ENCODE results near the gene ALPI. TPM values are rescaled to one million over a fixed set of nuclear protein-coding genes. Genes with fewer than 3 reads are reported as not detected.

The ALPI gene
- total and polyA plus RNA-seq, 12 donors: not detected

DNA sequence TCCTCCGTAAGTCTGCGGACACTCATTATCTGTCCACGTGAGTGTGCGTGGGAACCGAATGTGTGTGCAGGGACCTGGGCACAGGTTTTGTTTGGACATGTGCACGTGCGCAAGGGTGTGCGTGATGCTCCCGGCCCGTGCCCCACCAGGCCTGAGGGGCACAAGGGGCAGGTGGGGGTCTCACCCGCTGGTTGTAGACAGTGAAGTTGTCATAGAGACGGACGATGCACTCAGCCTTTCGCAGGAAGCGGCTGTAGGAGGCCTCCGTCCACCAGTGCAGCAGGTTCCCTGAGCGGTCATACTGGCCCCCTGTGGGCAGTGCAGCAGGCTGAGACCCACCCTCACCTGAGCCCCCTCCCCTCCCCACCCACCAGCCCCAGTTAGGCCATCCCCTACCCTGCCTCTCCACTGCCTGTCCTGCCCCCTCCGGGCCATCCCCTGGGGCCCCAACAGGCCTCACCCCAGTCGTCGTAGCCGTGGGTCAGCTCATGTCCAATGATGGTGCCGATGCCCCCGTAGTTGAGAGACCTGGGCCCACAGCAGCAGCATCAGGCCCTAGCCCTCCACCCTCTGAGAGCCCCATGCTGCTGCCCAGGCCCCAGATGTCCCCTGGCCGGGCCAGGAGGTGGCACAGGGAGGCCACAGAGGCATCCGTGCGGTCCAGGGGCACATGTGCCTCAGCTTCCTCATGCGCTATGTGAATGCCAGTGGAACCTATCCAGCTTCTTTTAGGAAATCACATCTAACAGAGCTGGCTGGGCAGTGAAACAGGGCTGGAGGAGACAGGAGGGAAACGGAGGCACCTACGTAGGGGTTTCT, 25.6 kb downstream of the ALPI start:
- H3K4me1 ChIP-seq (replicated peaks in 1 of 2): no peaks in the 10 kb centered on the region
- DNase-seq: peak in 1 of 7 donors; percentile 6
- peaks cover 31% of the 10 kb centered on the region for H3K27me3 ChIP-seq
- intact Hi-C loops (cut with DNase I): no loop called here
- no peak overlapping the region for H3K4me3 ChIP-seq
- H3K27ac ChIP-seq: no peak overlapping the region
- 87 to 93% (median 89%) methylated on average over 13 to 29 of the region's 29 CpGs for WGBS, 4 donors
- H3K9me3 ChIP-seq (replicated peaks in 1 of 3): no peaks in the 10 kb centered on the region
- TF ChIP-seq CTCF (IDR thresholded peaks at IDR 0.05): no peak
- no peak for TF ChIP-seq POLR2A (IDR thresholded peaks at IDR 0.05)
- no peaks in the 10 kb centered on the region for H3K36me3 ChIP-seq (replicated peaks in 1 of 2)

GRCh38 chr2:232482301-232483238, 26.6 kb downstream of the ALPI start:
- Histone ChIP-seq H3K9me3 (replicated peaks in 1 of 3) (no peaks in the 10 kb centered on the region), H3K27ac (no peak overlapping the region), H3K4me3 (no peak overlapping the region), H3K27me3 (peaks cover 40% of the 10 kb centered on the region), H3K4me1 (replicated peaks in 1 of 2) (peaks cover 0 to 7% of the 10 kb centered on the region in 2 donors), H3K36me3 (replicated peaks in 1 of 2) (no peaks in the 10 kb centered on the region)
- peak in 1 of 7 donors; percentile 16 for DNase-seq
- 86 to 92% (median 89%) methylated on average over 20 to 31 of the region's 31 CpGs for WGBS, 4 donors
- intact Hi-C loops (cut with DNase I): no loop called here
- TF ChIP-seq POLR2A (IDR thresholded peaks at IDR 0.05) (no peak), CTCF (IDR thresholded peaks at IDR 0.05) (no peak)

GRCh38 chr2:232483311-232483922, 27.5 kb downstream of the ALPI start:
- Histone ChIP-seq H3K27me3 (peaks cover 46% of the 10 kb centered on the region), H3K4me3 (no peak overlapping the region), H3K9me3 (replicated peaks in 1 of 3) (no peaks in the 10 kb centered on the region), H3K4me1 (replicated peaks in 1 of 2) (peaks cover 0 to 7% of the 10 kb centered on the region in 2 donors), H3K27ac (no peak overlapping the region), H3K36me3 (replicated peaks in 1 of 2) (no peaks in the 10 kb centered on the region)
- DNase-seq: peak in 1 of 7 donors; percentile 8
- 80 to 92% (median 90%) methylated on average over 1 to 10 of the region's 10 CpGs for WGBS, 4 donors
- intact Hi-C loops (cut with DNase I): no loop called here
- TF ChIP-seq CTCF (IDR thresholded peaks at IDR 0.05) (no peak), POLR2A (IDR thresholded peaks at IDR 0.05) (no peak)
